Keratinocyte (primary cell): ENCODE data around the gene ZNF217. TPM values are rescaled to one million over a fixed set of nuclear protein-coding genes. Genes with fewer than 3 reads are reported as not detected.
"Not testable (repeated sequence)": the region's sequence is repeated elsewhere in the genome, so short reads cannot be mapped to it uniquely, and the experiment has no call there.

Experiments used
- DNase-seq: peaks from one replicate; pipeline ENCODE4 v3.0.0-alpha.2; 2011; ENCODE audit warnings: low read depth, missing footprints, low spot score
- FAIRE-seq: peaks from 2 replicates; lab custom pipeline; 2011; peaks lifted over from hg19 to GRCh38; lab: Jason Lieb, UNC
- H2AFZ ChIP-seq: 2 replicates; pipeline ENCODE4 v1.6.0; 2012; ENCODE audit warnings: low read length, control low read depth, inconsistent platforms; ENCODE audit not compliant: control insufficient read depth
- H3K27ac ChIP-seq: 2 replicates; pipeline ENCODE4 v1.5.1; 2011; ENCODE audit warnings: low read length; ENCODE audit not compliant: control insufficient read depth, insufficient read depth
- H3K27me3 ChIP-seq: 3 replicates; pipeline ENCODE4 v1.6.0; 2011; ENCODE audit warnings: low read length; ENCODE audit not compliant: control insufficient read depth, insufficient read depth; ENCODE audit errors: extremely low read depth
- H3K36me3 ChIP-seq, 2 experiments: 2 replicates in 1 of 2; 3 replicates in 1 of 2; pipeline ENCODE4 v1.5.1; 2011; ENCODE audit warnings: low read length in 2 of 2, mild to moderate bottlenecking in 1 of 2; ENCODE audit not compliant: control insufficient read depth in 2 of 2, insufficient read depth in 2 of 2; ENCODE audit errors: extremely low read depth in 1 of 2
- H3K4me1 ChIP-seq: 3 replicates; pipeline ENCODE4 v1.5.1; 2011; ENCODE audit warnings: low read length; ENCODE audit not compliant: control insufficient read depth, insufficient read depth; ENCODE audit errors: extremely low read depth
- H3K4me2 ChIP-seq: 3 replicates; pipeline ENCODE4 v1.6.0; 2011; ENCODE audit warnings: low read depth, low read length; ENCODE audit not compliant: control insufficient read depth, insufficient read depth; ENCODE audit errors: extremely low read depth
- H3K4me3 ChIP-seq, 3 experiments: fragments of 200-600 bp in 1 of 3; sonication (generic) in 1 of 3; 2 replicates in 2 of 3; 3 replicates in 1 of 3; pipeline ENCODE4 v1.5.1; 2011 to 2016; ENCODE audit warnings: low read length in 3 of 3, mild to moderate bottlenecking in 3 of 3, control low read depth in 2 of 3, inconsistent platforms in 1 of 3, low read depth in 1 of 3, mixed read lengths in 1 of 3, mixed run types in 1 of 3, moderate library complexity in 1 of 3; ENCODE audit not compliant: control insufficient read depth in 2 of 3, insufficient read depth in 2 of 3; ENCODE audit errors: extremely low read depth in 1 of 3
- H3K79me2 ChIP-seq: 2 replicates; pipeline ENCODE4 v1.6.0; 2012; ENCODE audit warnings: low read length; ENCODE audit not compliant: control insufficient read depth, insufficient read depth
- H3K9ac ChIP-seq: 3 replicates; pipeline ENCODE4 v1.6.0; 2011; ENCODE audit warnings: low read length; ENCODE audit not compliant: control insufficient read depth, insufficient read depth; ENCODE audit errors: extremely low read depth
- H3K9me1 ChIP-seq: 3 replicates; pipeline ENCODE4 v1.6.0; 2011; ENCODE audit warnings: low read length; ENCODE audit not compliant: control insufficient read depth, insufficient read depth; ENCODE audit errors: extremely low read depth
- H3K9me3 ChIP-seq: 2 replicates; pipeline ENCODE4 v1.5.1; 2012; ENCODE audit warnings: low read depth, low read length; ENCODE audit not compliant: control insufficient read depth
- H4K20me1 ChIP-seq: 3 replicates; pipeline ENCODE4 v1.6.0; 2011; ENCODE audit warnings: low read length; ENCODE audit not compliant: control insufficient read depth, insufficient read depth; ENCODE audit errors: extremely low read depth
- CTCF ChIP-seq, 3 experiments: IDR thresholded peaks in 1 of 3; conservative IDR thresholded peaks in 1 of 3; optimal IDR thresholded peaks in 1 of 3; 2 replicates in 2 of 3; 3 replicates in 1 of 3; pipeline versions ENCODE3 to v1.5.1; 2011; ENCODE audit warnings: low read length in 3 of 3, mild to moderate bottlenecking in 3 of 3, moderate library complexity in 2 of 3, control low read depth in 1 of 3, inconsistent platforms in 1 of 3; ENCODE audit not compliant: insufficient read depth in 2 of 3; ENCODE audit errors: extremely low read depth in 1 of 3
- EZH2 ChIP-seq: IDR thresholded peaks from one replicate; pipeline ENCODE4 v1.6.1; 2012; ENCODE audit warnings: inconsistent platforms, mild to moderate bottlenecking, low read length, moderate library complexity
- dilution Hi-C: fragments of 300-500 bp; cut with MboI; formaldehyde crosslinking; loops from one replicate; pipeline ENCODE4 v1.7.0; 2020; ENCODE audit warnings: low sequenced_read_pairs; ENCODE audit not compliant: extremely low pct_ligation_motif_present
- polyA plus RNA-seq, 5 experiments: library from polyadenylated mRNA; depleted of rRNA in 3 of 5; stranded (reverse) in 3 of 5; stranded (forward) in 1 of 5; unstranded in 1 of 5; fragments of >200 nt; gene quantifications; 1 replicate in 1 of 5; 2 replicates in 3 of 5; 3 replicates in 1 of 5; pipeline versions ENCODE4 v1.2.1 to v1.2.3, GENCODE V29; 2011 to 2012; ENCODE audit warnings: missing spikeins in 2 of 5, low read depth in 1 of 5, low replicate concordance in 1 of 5

The ZNF217 gene
- polyA plus RNA-seq, 1 donor (not counting 4 experiments of a cell fraction or from before 2014, with no cell fraction given) = 17.3 TPM

DNA sequence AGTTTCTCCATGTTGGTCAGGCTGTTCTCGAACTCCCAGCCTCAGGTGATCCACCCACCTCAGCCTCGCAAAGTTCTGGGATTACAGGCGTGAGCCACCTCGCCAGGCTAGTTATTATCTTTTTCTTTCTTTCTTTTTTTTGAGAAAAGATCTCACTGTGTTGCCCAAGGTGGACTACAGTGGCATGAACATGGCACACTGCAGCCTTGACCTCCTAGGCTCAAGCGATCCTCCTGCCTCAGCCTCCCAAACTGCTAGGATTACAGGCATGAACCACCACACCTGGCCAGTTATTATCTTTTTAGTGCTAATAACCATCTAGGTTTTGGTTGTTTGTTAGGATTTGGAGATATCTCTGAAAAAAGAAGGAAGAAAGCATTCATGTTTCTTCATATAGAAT, 35.8 kb upstream of the ZNF217 start:
- H3K9me3 ChIP-seq = no peaks in the 10 kb centered on the region
- no peak overlapping the region for H2AFZ ChIP-seq
- H3K4me2 ChIP-seq = no peak overlapping the region
- DNase-seq (no peak), FAIRE-seq (no peak)
- H3K27me3 ChIP-seq = no peaks in the 10 kb centered on the region
- H3K4me3 ChIP-seq = no peak overlapping the region
- no peak for TF ChIP-seq CTCF (optimal IDR thresholded peaks at IDR 0.05 in 1 of 3, IDR thresholded peaks at IDR 0.05 in 1 of 3, conservative IDR thresholded peaks at IDR 0.05 in 1 of 3; ENCODE audit: extremely low read depth in 1 of 3, insufficient read depth in 2 of 3, low read length in 3 of 3)
- no peak for TF ChIP-seq EZH2
- no peaks in the 10 kb centered on the region for H4K20me1 ChIP-seq
- H3K9me1 ChIP-seq = no peaks in the 10 kb centered on the region
- no peaks in the 10 kb centered on the region for H3K4me1 ChIP-seq
- dilution Hi-C loops = no loop called here
- H3K27ac ChIP-seq = no peak overlapping the region
- H3K9ac ChIP-seq = no peak overlapping the region
- H3K36me3 ChIP-seq = no peaks in the 10 kb centered on the region
- H3K79me2 ChIP-seq = no peaks in the 10 kb centered on the region

DNA sequence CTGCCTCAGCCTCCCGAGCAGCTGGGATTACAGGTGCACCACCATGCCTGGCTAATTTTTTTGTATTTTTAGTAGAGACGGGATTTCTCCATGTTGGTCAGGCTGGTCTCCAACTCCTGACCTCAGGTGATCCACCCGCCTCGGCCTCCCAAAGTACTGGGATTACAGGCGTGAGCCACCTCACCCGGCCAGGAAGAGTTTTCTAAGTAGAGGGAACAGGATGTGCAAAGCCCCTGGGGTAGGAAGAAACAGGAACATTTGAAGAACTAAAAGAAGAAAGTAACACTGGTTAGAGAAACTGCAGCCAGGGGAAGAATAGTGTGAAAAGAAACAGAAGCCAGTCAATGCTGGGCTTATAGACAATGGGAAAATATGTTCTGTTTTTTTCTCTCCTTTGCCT, 35.1 kb upstream of the ZNF217 start:
- H3K4me3 ChIP-seq, H2AFZ ChIP-seq, dilution Hi-C loops, H3K4me2 ChIP-seq, H3K9me1 ChIP-seq, H3K4me1 ChIP-seq, H3K36me3 ChIP-seq, H3K9me3 ChIP-seq, H3K27me3 ChIP-seq, H3K27ac ChIP-seq, FAIRE-seq, DNase-seq, H4K20me1 ChIP-seq, H3K9ac ChIP-seq, H3K79me2 ChIP-seq: not testable (repeated sequence)

GRCh38 chr20:53628076-53628475, 34.4 kb upstream of the ZNF217 start:
- Histone ChIP-seq H3K36me3 (no peaks in the 10 kb centered on the region), H3K79me2 (no peaks in the 10 kb centered on the region), H3K9ac (no peak overlapping the region), H2AFZ (no peak overlapping the region), H3K27ac (no peak overlapping the region), H4K20me1 (no peaks in the 10 kb centered on the region), H3K9me1 (no peaks in the 10 kb centered on the region), H3K4me1 (peaks cover 12% of the 10 kb centered on the region), H3K4me2 (no peak overlapping the region), H3K27me3 (no peaks in the 10 kb centered on the region), H3K9me3 (no peaks in the 10 kb centered on the region), H3K4me3 (no peak overlapping the region)
- FAIRE-seq (no peak), DNase-seq (no peak)
- TF ChIP-seq CTCF (optimal IDR thresholded peaks at IDR 0.05 in 1 of 3, IDR thresholded peaks at IDR 0.05 in 1 of 3, conservative IDR thresholded peaks at IDR 0.05 in 1 of 3; ENCODE audit: extremely low read depth in 1 of 3, insufficient read depth in 2 of 3, low read length in 3 of 3) = no peak
- no peak for TF ChIP-seq EZH2
- dilution Hi-C loops = no loop called here

- DNase-seq, dilution Hi-C loops, H3K79me2 ChIP-seq, FAIRE-seq, H4K20me1 ChIP-seq, H3K27me3 ChIP-seq, H3K9ac ChIP-seq, H2AFZ ChIP-seq, H3K36me3 ChIP-seq, H3K4me2 ChIP-seq, H3K27ac ChIP-seq, H3K9me1 ChIP-seq, H3K4me3 ChIP-seq, H3K9me3 ChIP-seq: not testable (repeated sequence)
- peaks cover 23% of the 10 kb centered on the region for H3K4me1 ChIP-seq
Measured at GRCh38 chr20:53627001-53627400, 33.4 kb upstream of the ZNF217 start.
